GF-D8 (cell line): ENCODE results near the gene TBXAS1.

Source experiments
- DNase-seq: peaks from one replicate; lab custom pipeline; 2025; lab: John Stamatoyannopoulos, UW

Gene TBXAS1

DNA sequence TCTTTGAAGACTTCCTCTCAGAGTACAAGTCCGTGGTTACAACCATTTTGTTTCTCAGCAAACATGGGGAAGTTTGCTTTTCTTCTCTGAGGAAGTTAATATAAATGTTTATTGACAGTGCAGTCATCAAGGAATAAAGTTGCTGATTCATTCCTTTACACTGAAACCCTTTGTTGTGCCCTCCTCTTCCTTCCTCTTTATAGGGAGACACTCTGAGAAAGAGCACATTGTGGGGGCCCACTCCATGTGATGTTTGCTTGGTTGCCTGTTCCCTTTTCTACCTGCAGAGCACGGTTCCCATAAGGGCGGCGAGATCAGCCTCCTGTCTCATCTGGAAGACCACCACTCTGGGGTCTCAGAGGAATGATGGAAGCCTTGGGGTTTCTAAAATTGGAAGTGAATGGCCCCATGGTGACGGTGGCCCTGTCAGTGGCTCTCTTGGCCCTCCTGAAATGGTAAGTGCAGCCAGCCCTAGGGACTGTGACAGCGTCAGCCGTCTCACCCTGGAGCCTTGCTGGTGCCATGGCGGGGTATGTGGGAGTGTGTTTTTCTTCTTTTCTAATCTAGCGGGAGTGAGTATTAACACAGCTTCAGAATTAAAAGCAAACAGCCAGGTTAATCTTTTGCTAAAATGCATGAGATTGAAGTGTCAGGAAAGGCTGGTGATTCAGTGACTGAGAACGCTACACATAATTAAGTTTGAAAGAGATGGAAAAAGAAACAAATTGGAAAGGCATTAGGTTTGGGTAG, at the start of gene TBXAS1:
Gene TBXAS1 (plus strand): TSS at position 240 of the 750 bp plus-strand sequence. CDS start 127 bp downstream, at position 367.
- peak; percentile 91 for DNase-seq

DNA sequence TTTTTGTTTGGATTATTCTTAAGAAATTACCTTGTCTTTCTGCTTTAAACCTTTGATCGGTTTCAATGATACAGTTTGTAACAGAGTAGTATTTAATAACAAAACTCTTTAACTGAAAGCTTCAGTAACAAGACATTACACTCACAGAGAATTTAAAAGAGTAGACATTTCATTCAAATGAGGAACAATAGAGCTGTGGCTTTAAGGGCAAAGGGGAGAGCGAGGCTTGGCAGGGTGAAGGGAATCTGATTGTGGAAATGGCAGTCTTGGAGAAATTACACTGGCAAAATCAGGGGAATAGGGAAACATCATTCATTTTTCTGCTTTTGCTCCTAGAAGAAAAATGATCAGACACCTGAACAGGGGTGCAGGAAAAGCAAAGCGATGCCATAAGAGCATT, 46.1 kb upstream of the TBXAS1 start:
- DNase-seq: no peak

DNA sequence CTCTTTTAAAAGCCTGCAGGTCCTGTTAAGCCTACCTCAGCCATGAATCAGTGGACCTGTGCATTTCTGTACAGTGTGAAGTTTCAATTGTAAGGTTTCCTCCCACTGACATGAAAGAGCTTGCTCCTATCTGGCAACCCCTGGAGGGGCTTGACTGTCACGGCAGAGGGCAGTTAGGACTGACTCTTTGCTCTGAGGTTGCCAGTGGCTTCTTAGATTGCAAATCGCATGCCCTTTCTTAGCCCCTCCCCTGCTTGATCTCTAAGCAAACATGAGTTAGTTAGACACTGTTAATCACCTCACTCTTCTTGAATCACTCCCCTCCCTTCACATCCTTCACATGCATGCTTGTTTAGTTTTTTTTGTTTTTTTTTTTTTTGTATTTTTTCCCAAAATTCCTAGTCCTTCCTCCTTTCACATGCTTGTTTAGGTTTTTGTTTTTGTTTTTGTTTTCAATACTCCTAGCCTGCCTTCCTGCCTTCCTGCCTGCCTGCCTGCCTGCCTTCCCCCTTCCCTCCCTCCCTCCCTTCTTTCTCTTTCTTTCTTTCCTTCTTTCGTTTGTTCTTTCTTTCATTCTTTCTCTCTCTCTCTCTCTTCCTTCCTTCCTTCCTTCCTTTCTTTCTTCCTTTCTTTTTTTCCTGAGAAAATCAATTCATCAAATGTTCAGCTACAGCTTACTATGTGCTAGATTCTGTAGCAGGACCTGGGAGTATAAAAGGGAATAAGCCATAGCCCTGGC, 45.2 kb upstream of the TBXAS1 start:
- DNase-seq: no peak

DNA sequence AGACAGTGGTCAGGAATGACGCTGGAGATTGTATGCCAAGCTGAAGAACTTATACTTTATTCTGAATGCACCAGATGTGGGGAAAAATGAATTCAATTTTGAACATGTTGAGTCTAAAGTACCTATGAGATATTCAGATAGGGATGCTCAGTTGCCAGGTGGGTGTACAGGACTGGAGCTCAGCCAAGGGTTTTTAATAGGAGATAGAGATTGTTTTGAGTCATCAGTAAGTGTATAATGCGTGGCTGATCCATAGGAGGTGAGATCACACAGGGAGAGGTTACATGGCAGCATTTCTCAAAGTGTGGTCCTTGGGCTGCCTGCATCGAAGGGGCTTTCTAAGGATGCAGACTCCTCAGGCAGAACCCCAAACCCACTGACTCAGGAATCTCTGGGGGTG, 44.4 kb upstream of the TBXAS1 start:
- DNase-seq: no peak

- DNase-seq: no peak
Measured at GRCh38 chr7:139791316-139791715, 37.7 kb upstream of the TBXAS1 start.

- no peak for DNase-seq
Measured at GRCh38 chr7:139797607-139798006, 31.5 kb upstream of the TBXAS1 start.

DNA sequence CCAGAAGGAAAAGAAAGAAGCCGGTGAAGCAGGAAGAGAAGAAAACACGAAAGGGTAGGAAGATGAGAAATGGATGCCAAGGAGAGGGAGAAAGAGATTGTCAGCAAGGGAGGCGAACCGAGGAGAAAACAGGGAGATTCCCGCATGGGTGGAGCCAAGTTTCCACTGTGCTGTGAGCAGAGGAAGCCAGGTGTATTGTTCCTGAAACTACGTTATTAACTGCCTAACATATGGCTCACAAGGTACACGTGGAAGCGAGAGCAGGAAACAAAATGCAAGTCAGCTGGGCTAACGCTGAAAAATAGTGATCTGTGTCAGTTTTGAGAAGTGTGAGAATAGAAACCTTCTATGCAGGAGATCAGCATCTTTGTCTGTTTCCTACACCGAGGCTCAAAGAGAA, 30.8 kb upstream of the TBXAS1 start:
- DNase-seq: no peak

DNA sequence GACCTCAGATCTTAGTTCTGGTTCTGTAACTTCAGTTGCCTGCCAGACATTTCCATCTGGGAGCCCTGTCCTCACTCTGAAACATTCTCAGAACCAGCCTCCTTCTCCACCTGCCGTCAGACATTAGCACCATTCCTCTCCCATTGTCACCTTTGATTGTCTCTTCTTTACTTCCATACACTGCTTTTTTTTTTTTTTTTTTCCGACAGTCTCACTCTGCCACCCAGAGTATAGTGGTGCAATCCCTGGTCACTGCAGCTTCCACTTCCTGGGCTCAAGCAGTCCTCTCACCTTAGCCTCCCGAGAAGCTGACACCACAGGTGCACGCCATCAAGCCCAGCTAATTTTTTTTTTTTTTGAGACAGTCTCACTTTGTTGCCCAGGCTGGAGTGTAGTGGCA, 30.2 kb upstream of the TBXAS1 start:
- DNase-seq: no peak

DNA sequence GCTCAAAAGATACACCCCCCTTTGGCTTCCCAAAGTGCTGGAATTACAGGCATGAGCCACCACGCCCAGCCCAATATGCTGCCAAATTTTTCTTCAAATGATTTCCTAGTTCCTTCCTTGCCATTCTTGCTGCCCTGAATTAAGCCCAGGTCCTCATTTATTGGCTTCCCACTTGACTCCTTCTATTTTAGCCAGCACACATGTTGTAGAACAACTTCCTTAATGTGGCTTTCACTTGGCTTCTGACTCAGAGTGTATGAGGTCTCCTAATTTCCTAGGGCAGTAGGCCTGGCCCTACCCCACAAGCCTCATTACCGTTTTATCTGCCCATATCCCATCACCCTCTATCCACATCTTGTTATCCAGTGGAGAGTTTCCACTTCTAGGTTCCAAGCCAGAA, 29.5 kb upstream of the TBXAS1 start:
- peak; percentile 2 for DNase-seq

GRCh38 chr7:139804571-139804970, 24.5 kb upstream of the TBXAS1 start:
- no peak for DNase-seq

DNA sequence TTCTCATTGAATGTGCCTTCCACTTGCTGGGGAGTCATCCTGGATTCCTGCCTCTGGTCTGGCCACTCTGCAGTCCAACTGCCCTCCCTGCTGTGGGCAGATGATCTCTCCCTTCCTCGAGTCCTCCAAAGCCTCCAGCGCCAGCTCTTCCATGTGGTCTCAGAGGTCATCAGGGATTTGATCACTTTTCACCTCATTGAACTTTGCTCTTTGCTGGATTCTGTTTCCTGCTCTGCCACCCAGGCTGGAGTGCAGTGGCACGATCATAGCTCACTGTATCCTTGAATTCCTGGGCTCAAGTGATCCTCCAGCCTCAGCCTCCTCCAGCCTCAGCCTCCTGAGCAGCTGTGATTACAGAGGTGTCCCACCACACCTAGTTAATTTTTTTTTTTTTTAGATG, 22.1 kb upstream of the TBXAS1 start:
- no peak for DNase-seq

DNA sequence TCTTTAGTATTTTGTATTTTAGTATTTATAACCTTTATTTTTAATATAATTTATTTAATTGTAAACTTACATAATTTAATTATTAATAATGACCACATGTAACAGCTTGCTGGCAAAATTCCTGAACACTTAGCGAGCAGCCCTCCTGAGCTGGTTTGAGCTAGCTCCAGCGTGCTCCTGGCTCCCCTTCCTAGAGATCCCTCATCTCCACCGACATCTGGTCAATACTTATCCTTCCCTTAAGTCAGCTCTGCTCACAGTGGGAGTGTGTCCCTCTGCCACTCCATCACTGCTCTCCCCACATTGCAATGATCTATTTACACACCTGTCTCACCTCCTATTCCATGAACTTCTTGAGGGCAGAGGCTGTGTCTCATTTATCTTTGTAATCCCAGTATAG, 20.6 kb upstream of the TBXAS1 start:
- DNase-seq: no peak

DNA sequence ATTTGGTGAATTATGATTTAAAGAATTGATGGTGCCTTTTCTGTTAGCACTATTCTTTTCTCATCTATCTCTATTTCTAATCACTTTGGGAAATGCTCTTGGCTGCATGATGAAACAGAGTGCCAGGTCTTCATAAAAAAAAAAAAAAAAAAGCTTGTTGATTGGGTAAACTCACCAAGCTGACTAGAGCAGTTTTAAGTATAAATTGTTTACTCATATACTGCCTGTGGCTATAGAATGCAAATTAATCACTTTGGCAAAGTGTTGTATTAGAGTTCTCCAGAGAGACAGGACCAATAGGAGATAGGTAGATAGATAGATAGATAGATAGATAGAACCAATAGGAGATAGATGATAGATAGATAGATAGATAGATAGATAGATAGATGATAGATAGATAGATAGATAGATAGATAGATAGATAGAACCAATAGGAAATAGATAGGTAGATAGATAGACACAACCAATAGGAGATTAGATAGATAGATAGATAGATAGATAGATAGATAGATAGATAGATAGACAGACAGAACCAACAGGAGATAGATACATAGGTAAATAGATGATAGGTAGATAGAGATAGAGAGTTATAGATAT, 20.1 kb upstream of the TBXAS1 start:
- no peak for DNase-seq

- DNase-seq: no peak
Measured at GRCh38 chr7:139811066-139811465, 18.0 kb upstream of the TBXAS1 start.

GRCh38 chr7:139813151-139813550, 15.9 kb upstream of the TBXAS1 start:
- no peak for DNase-seq

DNA sequence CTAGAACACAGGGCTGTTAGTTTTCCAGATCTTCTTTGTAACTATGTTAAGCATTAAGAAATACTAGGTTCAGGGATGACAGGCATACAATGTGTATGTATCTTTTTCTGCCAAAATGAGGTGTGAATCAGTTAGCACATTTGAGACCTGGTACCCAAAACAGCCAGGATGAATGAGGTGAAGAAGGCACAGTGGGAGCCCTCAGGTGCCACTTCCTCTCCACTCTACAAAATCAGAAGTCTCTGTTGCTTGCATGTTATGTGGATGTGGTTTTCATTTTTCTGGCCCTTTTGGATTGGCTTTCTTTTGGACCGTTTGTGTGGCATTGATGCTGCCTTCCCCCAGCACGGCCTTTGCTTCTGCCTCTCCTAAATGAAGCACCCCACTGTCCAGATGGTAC, 15.4 kb upstream of the TBXAS1 start:
- DNase-seq: no peak

GRCh38 chr7:139817249-139817648, 11.8 kb upstream of the TBXAS1 start:
- no peak for DNase-seq

DNA sequence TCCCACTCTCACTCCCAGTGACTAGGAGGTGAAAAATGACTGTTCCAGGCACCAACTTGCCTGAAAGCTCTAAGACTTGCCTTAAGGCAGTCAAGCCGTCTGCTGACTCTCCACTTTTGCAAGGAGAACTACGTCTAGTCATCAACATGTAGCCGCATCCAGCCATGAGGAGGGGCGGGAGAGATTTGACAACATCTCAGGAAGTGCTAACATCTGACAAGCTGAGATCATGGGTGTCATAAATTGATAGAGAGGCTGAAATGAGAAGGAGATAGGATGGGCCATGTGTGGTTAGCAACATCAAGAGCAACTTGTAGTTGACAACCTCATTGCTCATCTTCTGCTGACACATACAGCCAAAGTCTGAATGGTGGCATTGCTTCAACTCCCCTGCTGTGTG, 9.0 kb upstream of the TBXAS1 start:
- no peak for DNase-seq

DNA sequence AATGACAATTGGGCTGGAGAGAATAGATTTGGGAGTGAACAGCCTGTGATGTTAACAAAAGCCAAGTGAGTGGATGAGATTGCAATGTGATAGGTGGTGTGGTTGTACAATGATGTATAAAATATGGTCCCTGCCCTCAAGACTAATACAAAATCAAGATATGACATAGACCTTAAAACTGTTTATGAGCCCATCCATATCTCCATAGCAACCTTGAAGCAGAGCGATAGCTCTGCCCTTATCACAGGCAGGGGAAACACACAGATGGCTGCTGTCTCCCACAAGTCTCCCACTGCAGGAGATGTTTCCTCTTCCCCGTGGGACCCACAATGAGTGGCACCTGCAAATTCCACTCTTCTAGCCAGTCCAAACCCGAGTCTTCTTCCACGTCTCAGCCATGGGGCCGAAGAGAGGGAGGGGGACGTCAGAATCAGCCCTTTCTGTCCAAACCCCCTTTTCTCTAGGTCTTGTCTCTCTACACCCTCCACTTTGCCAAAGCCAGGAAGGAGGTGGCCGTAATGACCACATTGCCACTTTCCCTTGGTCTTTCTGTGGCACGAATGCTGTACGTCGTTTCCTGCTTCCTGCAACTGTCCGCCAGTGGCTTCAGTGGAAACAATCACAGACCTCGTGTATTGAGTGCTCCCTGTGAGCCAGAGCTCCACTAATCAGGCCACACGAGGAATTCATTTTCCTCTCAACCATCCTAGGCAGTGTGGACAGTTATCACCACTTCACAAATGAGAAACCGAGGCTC, 7.5 kb upstream of the TBXAS1 start:
- no peak for DNase-seq

- no peak for DNase-seq
Measured at GRCh38 chr7:139822855-139823254, 6.2 kb upstream of the TBXAS1 start.

DNA sequence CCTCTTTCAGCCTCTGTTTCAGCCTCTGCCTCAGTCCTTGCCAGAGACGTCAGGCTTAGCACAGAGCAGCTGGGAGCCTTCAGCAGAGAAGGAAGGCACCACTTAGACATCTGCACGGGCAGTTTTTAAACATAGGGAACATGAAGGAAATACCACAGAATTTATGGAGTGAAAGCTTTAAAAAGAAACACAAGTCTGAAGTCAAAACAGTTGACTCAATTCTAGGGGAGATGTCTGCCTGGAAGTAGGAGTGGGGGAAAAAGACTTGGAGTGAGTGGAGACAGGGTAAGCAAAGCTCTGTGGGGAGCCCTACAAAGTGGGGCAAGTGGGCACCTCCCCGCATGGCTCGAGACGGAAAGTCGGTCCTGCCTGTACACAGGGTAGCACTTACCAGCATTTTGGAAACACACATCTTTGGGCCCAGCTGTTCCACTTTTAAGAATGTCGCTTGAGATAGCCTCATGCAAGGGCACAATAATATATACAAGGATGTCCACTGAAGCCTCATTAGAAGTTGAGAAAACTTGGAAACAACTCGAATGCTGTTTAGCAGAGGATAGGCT, 5.0 kb upstream of the TBXAS1 start:
- no peak for DNase-seq

GRCh38 chr7:139825666-139826290, 3.3 kb upstream of the TBXAS1 start:
- no peak for DNase-seq
